Smooth muscle cell (in vitro differentiated cells): ENCODE data around the gene XPR1. TPM values are rescaled to one million over a fixed set of nuclear protein-coding genes. Genes with fewer than 3 reads are reported as not detected.

Experiments
- DNase-seq: peaks from one replicate; lab custom pipeline; 2025; ENCODE audit not compliant: unreplicated experiment; lab: John Stamatoyannopoulos, UW
- H2AFZ ChIP-seq: fragments of 200-600 bp; sonication (generic); 2 replicates; pipeline ENCODE4 v1.6.0; 2016; ENCODE audit warnings: antibody characterized with exemption, low read depth, mild to moderate bottlenecking
- H3F3A ChIP-seq: fragments of 200-600 bp; sonication (generic); 2 replicates; pipeline ENCODE4 v1.6.0; 2017; ENCODE audit warnings: antibody characterized with exemption, low read depth
- H3K27ac ChIP-seq: fragments of 200-600 bp; sonication (generic); 2 replicates; pipeline ENCODE4 v1.5.1; 2016; ENCODE audit warnings: low read depth, mild to moderate bottlenecking
- H3K27me3 ChIP-seq: fragments of 200-600 bp; sonication (generic); 2 replicates; pipeline ENCODE4 v1.6.1; 2016; ENCODE audit warnings: low read depth, mild to moderate bottlenecking
- H3K36me3 ChIP-seq: fragments of 200-600 bp; sonication (generic); 2 replicates; pipeline ENCODE4 v1.5.1; 2016; ENCODE audit warnings: low read depth
- H3K4me1 ChIP-seq: fragments of 200-600 bp; sonication (generic); 2 replicates; pipeline ENCODE4 v1.5.1; 2016; ENCODE audit warnings: low read depth
- H3K4me2 ChIP-seq: fragments of 200-600 bp; sonication (generic); 2 replicates; pipeline ENCODE4 v1.6.0; 2016; ENCODE audit warnings: mild to moderate bottlenecking
- H3K4me3 ChIP-seq: fragments of 200-600 bp; sonication (generic); 2 replicates; pipeline ENCODE4 v1.5.1; 2016; ENCODE audit warnings: mild to moderate bottlenecking
- H3K79me2 ChIP-seq: fragments of 200-600 bp; sonication (generic); 2 replicates; pipeline ENCODE4 v1.6.0; 2016; ENCODE audit warnings: low read depth, mild to moderate bottlenecking
- H3K9ac ChIP-seq: fragments of 200-600 bp; sonication (generic); 2 replicates; pipeline ENCODE4 v1.6.0; 2016; ENCODE audit warnings: low read depth
- H3K9me3 ChIP-seq: fragments of 200-600 bp; sonication (generic); replicated peaks from 2 replicates; pipeline ENCODE4 v1.5.1; 2016; ENCODE audit warnings: low read depth
- H4K20me1 ChIP-seq: fragments of 200-600 bp; sonication (generic); 2 replicates; pipeline ENCODE4 v1.6.0; 2016; ENCODE audit warnings: low read depth
- CTCF ChIP-seq: fragments of 200-600 bp; sonication (generic); IDR thresholded peaks from 2 replicates; pipeline ENCODE4 v1.5.1; 2017; ENCODE audit warnings: borderline replicate concordance, mild to moderate bottlenecking, antibody characterized with exemption; ENCODE audit not compliant: insufficient read depth, poor library complexity, severe bottlenecking
- WGBS: methylation state at CpG from one replicate; pipeline ENCODE4 v1.1.7; 2016; ENCODE audit warnings: low lambda C conversion rate; 5-methylcytosine and 5-hydroxymethylcytosine counted together
- polyA plus RNA-seq: library from polyadenylated mRNA; unstranded; fragments of >200 nt; fragmentation: Nextera tagmentation; extraction: Ambion mirVana; gene quantifications from 2 replicates; pipeline ENCODE4 v1.2.1, GENCODE V29; 2016
- total RNA-seq: library from RNA; depleted of rRNA; stranded (reverse); fragments of >200 nt; gene quantifications from 2 replicates; pipeline ENCODE4 v1.2.3, GENCODE V29; 2014

Gene XPR1
- total and polyA plus RNA-seq, 2 experiments from 2014 or later: 9.5 to 27.6 TPM

GRCh38 chr1:180915426-180915965, 283.7 kb downstream of the XPR1 start:
- no peaks in the 10 kb centered on the region for H3K9me3 ChIP-seq
- no peak overlapping the region for H2AFZ ChIP-seq
- H3K27me3 ChIP-seq: no peaks in the 10 kb centered on the region
- no peaks in the 10 kb centered on the region for H3K36me3 ChIP-seq
- no peak overlapping the region for H3K4me3 ChIP-seq
- H3K4me1 ChIP-seq: peaks cover 14% of the 10 kb centered on the region
- H3K9ac ChIP-seq: no peak overlapping the region
- H3K4me2 ChIP-seq: no peak overlapping the region
- TF ChIP-seq CTCF: no peak
- no peak overlapping the region for H3K27ac ChIP-seq
- WGBS: 97% methylated on average over 11 of the region's 11 CpGs
- no peaks in the 10 kb centered on the region for H3F3A ChIP-seq
- H3K79me2 ChIP-seq: peaks cover 10% of the 10 kb centered on the region
- no peaks in the 10 kb centered on the region for H4K20me1 ChIP-seq
- no peak for DNase-seq

GRCh38 chr1:180916012-180916770, 284.4 kb downstream of the XPR1 start:
- peaks cover 13% of the 10 kb centered on the region for H3K4me1 ChIP-seq
- H3K4me2 ChIP-seq: no peak overlapping the region
- WGBS: 93% methylated on average over 17 of the region's 17 CpGs
- H3K27ac ChIP-seq: no peak overlapping the region
- no peak overlapping the region for H3K9ac ChIP-seq
- peaks cover 10% of the 10 kb centered on the region for H3K79me2 ChIP-seq
- no peak for TF ChIP-seq CTCF
- no peaks in the 10 kb centered on the region for H3K27me3 ChIP-seq
- no peak overlapping the region for H3K4me3 ChIP-seq
- no peaks in the 10 kb centered on the region for H4K20me1 ChIP-seq
- no peak overlapping the region for H2AFZ ChIP-seq
- H3K9me3 ChIP-seq: no peaks in the 10 kb centered on the region
- no peaks in the 10 kb centered on the region for H3F3A ChIP-seq
- no peak for DNase-seq
- no peaks in the 10 kb centered on the region for H3K36me3 ChIP-seq

GRCh38 chr1:180916771-180917170, 284.9 kb downstream of the XPR1 start:
- no peaks in the 10 kb centered on the region for H3K36me3 ChIP-seq
- no peak overlapping the region for H3K9ac ChIP-seq
- WGBS: 92% methylated on average over 9 of the region's 10 CpGs
- H3K9me3 ChIP-seq: no peaks in the 10 kb centered on the region
- H3K4me1 ChIP-seq: peaks cover 8% of the 10 kb centered on the region
- peaks cover 10% of the 10 kb centered on the region for H3K79me2 ChIP-seq
- H4K20me1 ChIP-seq: no peaks in the 10 kb centered on the region
- no peak for TF ChIP-seq CTCF
- no peak overlapping the region for H3K4me2 ChIP-seq
- H3F3A ChIP-seq: no peaks in the 10 kb centered on the region
- DNase-seq: no peak
- no peak overlapping the region for H3K27ac ChIP-seq
- H2AFZ ChIP-seq: no peak overlapping the region
- H3K4me3 ChIP-seq: no peak overlapping the region
- H3K27me3 ChIP-seq: no peaks in the 10 kb centered on the region
